ENCODE results near the gene SLC5A6. TPM values are rescaled to one million over a fixed set of nuclear protein-coding genes. Genes with fewer than 3 reads are reported as not detected.
A peak's percentile ranks its signal among the peaks of the same experiment; 100 is the strongest.

Gene SLC5A6
- total RNA-seq, 2 experiments from 2014 or later, result 34.2 to 39.2 TPM

DNA sequence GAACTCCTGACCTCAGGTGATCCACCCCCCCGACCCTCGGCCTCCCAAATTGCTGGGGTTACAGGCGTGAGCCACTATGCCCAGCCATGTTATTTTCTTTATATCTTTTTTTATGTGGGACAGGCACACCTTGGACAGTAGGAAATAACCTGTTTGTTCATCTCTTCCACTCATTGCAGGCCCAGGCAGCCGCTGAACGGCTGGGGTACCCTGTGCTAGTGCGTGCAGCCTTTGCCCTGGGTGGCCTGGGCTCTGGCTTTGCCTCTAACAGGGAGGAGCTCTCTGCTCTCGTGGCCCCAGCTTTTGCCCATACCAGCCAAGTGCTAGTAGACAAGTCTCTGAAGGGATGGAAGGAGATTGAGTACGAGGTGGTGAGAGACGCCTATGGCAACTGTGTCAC lies 13.5 kb upstream of the SLC5A6 start:
- no peaks in the 10 kb centered on the region for H3K27me3 Mint-ChIP-seq
- no peaks in the 10 kb centered on the region for H3K9me3 Mint-ChIP-seq
- H3K27ac Mint-ChIP-seq, result no peak overlapping the region
- H3K4me3 Mint-ChIP-seq, result no peak overlapping the region
- ChIA-PET CTCF (interaction anchor here (0.8 kb wide), 1 partner anchor 54 kb away, joined by 4 read pairs; no protein-coding TSS in a partner anchor), POLR2A (no interaction called here)
- peaks cover 4% of the 10 kb centered on the region for H3K4me1 Mint-ChIP-seq
- H3K36me3 Mint-ChIP-seq (ENCODE audit: low read depth), result peaks cover 54% of the 10 kb centered on the region
- DNase-seq, result no peak

GRCh38 chr2:27223416-27223815 lies 11.3 kb upstream of the SLC5A6 start:
- CTCF ChIA-PET, result interaction anchor here (1.2 kb wide), 2 partner anchors 10 to 18 kb away, joined by 3 read pairs; no protein-coding TSS in a partner anchor

DNA sequence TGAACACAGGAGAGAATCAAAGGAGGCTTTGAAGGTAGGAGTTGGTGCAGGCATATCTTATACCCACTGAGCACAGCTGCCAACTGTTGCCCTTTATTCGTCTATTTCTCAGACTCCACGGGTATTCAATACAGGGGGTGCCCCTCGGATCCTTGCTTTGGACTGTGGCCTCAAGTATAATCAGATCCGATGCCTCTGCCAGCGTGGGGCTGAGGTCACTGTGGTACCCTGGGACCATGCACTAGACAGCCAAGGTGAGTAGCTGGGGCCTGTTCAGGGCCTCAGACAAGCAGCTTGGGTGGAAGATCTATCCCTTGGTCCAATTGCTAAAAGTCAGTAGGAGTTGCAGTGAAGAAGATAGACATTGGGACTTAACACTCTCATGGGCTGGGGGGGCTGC lies 10.3 kb upstream of the SLC5A6 start:
- DNase-seq, result no peak
- H3K9me3 Mint-ChIP-seq, result no peaks in the 10 kb centered on the region
- ChIA-PET CTCF (interaction anchor here (0.6 to 1.2 kb wide), 2 partner anchors 11 to 66 kb away, joined by 3 read pairs; no protein-coding TSS in a partner anchor), POLR2A (no interaction called here)
- no peak overlapping the region for H3K4me3 Mint-ChIP-seq
- H3K4me1 Mint-ChIP-seq, result peaks cover 27% of the 10 kb centered on the region
- no peak overlapping the region for H3K27ac Mint-ChIP-seq
- H3K27me3 Mint-ChIP-seq, result no peaks in the 10 kb centered on the region
- H3K36me3 Mint-ChIP-seq (ENCODE audit: low read depth), result peaks cover 58% of the 10 kb centered on the region

More at GRCh38 chr2:27223416-27223815, 11.3 kb upstream of the SLC5A6 start:
- Mint-ChIP-seq H3K27ac (peak overlapping the region; percentile 36), H3K9me3 (no peaks in the 10 kb centered on the region), H3K36me3 (ENCODE audit: low read depth) (peaks cover 60% of the 10 kb centered on the region), H3K27me3 (no peaks in the 10 kb centered on the region), H3K4me1 (peaks cover 18% of the 10 kb centered on the region), H3K4me3 (no peak overlapping the region)
- no peak for DNase-seq
- POLR2A ChIA-PET, result no interaction called here

DNA sequence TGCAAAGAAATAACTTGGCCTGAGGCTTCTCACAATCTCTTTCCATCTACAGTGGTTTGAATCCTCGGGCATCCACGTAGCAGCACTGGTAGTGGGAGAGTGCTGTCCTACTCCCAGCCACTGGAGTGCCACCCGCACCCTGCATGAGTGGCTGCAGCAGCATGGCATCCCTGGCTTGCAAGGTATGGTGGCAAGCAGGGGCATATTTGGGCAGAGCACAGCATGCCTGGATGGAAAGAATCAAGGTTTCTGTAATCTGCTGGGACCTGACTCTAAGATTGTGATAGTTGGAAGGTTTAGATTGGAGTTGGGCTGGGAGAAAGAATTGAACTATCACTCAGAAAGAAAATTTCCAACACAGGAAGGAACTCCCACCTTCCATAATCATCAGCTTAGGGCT lies 9.1 kb upstream of the SLC5A6 start:
- POLR2A ChIA-PET, result no interaction called here
- Mint-ChIP-seq H3K9me3 (no peaks in the 10 kb centered on the region), H3K27me3 (no peaks in the 10 kb centered on the region), H3K36me3 (ENCODE audit: low read depth) (peaks cover 60% of the 10 kb centered on the region), H3K4me1 (peaks cover 36% of the 10 kb centered on the region), H3K27ac (no peak overlapping the region), H3K4me3 (no peak overlapping the region)
- CTCF ChIA-PET, result interaction anchor here (0.6 kb wide), 1 partner anchor 735 kb away, joined by 4 read pairs; no protein-coding TSS in a partner anchor
- no peak for DNase-seq

- ChIA-PET POLR2A (no interaction called here), CTCF (no interaction called here)
- Mint-ChIP-seq H3K27me3 (no peaks in the 10 kb centered on the region), H3K36me3 (ENCODE audit: low read depth) (peaks cover 61% of the 10 kb centered on the region), H3K4me1 (peaks cover 42% of the 10 kb centered on the region), H3K4me3 (no peak overlapping the region), H3K27ac (no peak overlapping the region), H3K9me3 (no peaks in the 10 kb centered on the region)
- DNase-seq, result no peak
Measured at GRCh38 chr2:27220091-27220490, 8.0 kb upstream of the SLC5A6 start.

DNA sequence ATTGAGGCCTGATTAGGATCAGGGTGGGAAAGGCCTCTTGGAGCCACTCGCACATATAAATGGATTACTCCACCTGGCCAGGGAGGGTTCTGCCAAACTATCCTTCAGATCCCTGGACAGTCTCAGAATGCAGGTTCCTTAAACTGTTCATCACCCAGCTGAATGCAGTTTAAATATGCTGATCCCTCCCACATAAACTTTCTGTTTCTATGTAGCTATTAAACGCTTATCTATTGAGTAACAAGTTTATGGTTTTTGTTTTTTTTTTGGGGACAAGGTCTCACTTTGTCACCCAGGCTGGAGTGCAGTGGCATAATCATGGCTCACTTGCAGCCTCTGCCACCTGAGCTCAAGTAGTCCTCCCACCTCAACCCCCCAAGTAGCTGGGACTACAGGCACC lies 7.0 kb upstream of the SLC5A6 start:
- Mint-ChIP-seq H3K36me3 (ENCODE audit: low read depth) (peaks cover 54% of the 10 kb centered on the region), H3K4me3 (peak overlapping the region; percentile 94), H3K4me1 (peaks cover 46% of the 10 kb centered on the region), H3K9me3 (no peaks in the 10 kb centered on the region), H3K27ac (no peak overlapping the region), H3K27me3 (no peaks in the 10 kb centered on the region)
- POLR2A ChIA-PET, result no interaction called here
- CTCF ChIA-PET, result no interaction called here
- no peak for DNase-seq

DNA sequence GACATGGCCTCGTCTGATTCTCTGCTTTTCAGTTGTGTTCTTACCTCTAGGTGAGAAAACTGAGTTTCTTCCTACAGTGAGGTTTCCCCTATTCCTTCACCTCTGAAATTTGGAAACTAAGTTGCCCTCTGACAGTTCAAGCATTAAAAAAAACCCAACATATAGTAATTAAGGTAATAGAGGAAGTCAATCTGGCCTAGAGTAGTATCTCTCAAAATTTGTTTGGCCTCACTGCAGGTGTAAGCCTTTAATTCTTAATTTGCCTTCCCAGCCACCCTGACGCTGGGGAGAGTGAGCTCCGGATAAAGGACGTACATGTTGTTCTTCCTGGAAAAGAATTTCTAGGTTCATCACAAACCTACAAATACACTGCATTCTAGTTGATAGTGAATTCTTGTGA lies 6.5 kb upstream of the SLC5A6 start:
- H3K4me3 Mint-ChIP-seq, result peak overlapping the region; percentile 94
- POLR2A ChIA-PET, result no interaction called here

GRCh38 chr2:27217173-27218121 lies 5.4 kb upstream of the SLC5A6 start, which contains the start of gene CAD:
Gene CAD (plus strand): TSS chr2:27217369. CDS start chr2:27217552, 183 bp downstream.
- H3K9me3 Mint-ChIP-seq, result no peaks in the 10 kb centered on the region
- H3K4me1 Mint-ChIP-seq, result peaks cover 58% of the 10 kb centered on the region
- POLR2A ChIA-PET, result interaction anchor here (0.7 kb wide), 1 partner anchor 85 kb away, joined by 3 read pairs; no protein-coding TSS in a partner anchor
- H3K4me3 Mint-ChIP-seq, result peak within 1 kb of the TSS; percentile 94
- peak; percentile 88 for DNase-seq
- CTCF ChIA-PET, result interaction anchor here (0.6 to 1.0 kb wide), 4 partner anchors 14 to 183 kb away, joined by 3 read pairs; no protein-coding TSS in a partner anchor
- H3K27ac Mint-ChIP-seq, result peak within 1 kb of the TSS; percentile 96
- H3K27me3 Mint-ChIP-seq, result no peaks in the 10 kb centered on the region
- peaks cover 51% of the 10 kb centered on the region for H3K36me3 Mint-ChIP-seq (ENCODE audit: low read depth)

More for the DNA sequence above, 6.5 kb upstream of the SLC5A6 start:
- CTCF ChIA-PET, result interaction anchor here (1.0 kb wide), 1 partner anchor 28 kb away, joined by 3 read pairs; no protein-coding TSS in a partner anchor
- peaks cover 57% of the 10 kb centered on the region for H3K36me3 Mint-ChIP-seq (ENCODE audit: low read depth)
- H3K9me3 Mint-ChIP-seq, result no peaks in the 10 kb centered on the region
- H3K27me3 Mint-ChIP-seq, result no peaks in the 10 kb centered on the region
- DNase-seq, result no peak
- peaks cover 49% of the 10 kb centered on the region for H3K4me1 Mint-ChIP-seq
- H3K27ac Mint-ChIP-seq, result peak overlapping the region; percentile 96

DNA sequence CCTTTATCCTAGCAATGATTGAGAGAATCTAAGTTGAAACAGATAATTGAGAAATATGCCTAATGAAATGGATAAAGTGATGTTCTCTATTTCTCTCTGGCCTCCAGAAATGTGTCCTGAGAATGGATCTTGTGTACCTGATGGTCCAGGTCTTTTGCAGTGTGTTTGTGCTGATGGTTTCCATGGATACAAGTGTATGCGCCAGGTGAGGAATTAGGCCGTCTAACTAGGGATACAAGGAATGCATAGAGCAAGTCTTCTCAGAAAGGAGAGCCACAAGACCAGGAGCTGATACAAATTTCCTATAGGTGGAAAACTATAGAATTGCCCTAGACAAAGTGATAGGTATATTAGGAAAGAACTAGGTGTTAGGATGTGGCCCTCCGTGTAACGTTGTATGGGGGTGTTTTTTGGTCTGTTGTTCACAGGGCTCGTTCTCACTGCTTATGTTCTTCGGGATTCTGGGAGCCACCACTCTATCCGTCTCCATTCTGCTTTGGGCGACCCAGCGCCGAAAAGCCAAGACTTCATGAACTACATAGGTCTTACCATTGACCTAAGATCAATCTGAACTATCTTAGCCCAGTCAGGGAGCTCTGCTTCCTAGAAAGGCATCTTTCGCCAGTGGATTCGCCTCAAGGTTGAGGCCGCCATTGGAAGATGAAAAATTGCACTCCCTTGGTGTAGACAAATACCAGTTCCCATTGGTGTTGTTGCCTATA lies 4.5 kb upstream of the SLC5A6 start:
- peaks cover 58% of the 10 kb centered on the region for H3K4me1 Mint-ChIP-seq
- no peaks in the 10 kb centered on the region for H3K27me3 Mint-ChIP-seq
- no peaks in the 10 kb centered on the region for H3K9me3 Mint-ChIP-seq
- H3K27ac Mint-ChIP-seq, result peak overlapping the region; percentile 96
- DNase-seq, result no peak
- ChIA-PET CTCF (interaction anchor here (0.7 kb wide), 1 partner anchor 13 kb away, joined by 3 read pairs; no protein-coding TSS in a partner anchor), POLR2A (interaction anchor here (0.7 kb wide), 1 partner anchor 86 kb away, joined by 3 read pairs; no protein-coding TSS in a partner anchor)
- peaks cover 47% of the 10 kb centered on the region for H3K36me3 Mint-ChIP-seq (ENCODE audit: low read depth)
- peak overlapping the region; percentile 94 for H3K4me3 Mint-ChIP-seq

GRCh38 chr2:27214941-27215340 lies 2.9 kb upstream of the SLC5A6 start:
- ChIA-PET CTCF (no interaction called here), POLR2A (no interaction called here)
- Mint-ChIP-seq H3K4me1 (peaks cover 58% of the 10 kb centered on the region), H3K36me3 (ENCODE audit: low read depth) (peaks cover 39% of the 10 kb centered on the region), H3K27me3 (no peaks in the 10 kb centered on the region), H3K4me3 (no peak overlapping the region), H3K27ac (no peak overlapping the region), H3K9me3 (no peaks in the 10 kb centered on the region)
- DNase-seq, result no peak

DNA sequence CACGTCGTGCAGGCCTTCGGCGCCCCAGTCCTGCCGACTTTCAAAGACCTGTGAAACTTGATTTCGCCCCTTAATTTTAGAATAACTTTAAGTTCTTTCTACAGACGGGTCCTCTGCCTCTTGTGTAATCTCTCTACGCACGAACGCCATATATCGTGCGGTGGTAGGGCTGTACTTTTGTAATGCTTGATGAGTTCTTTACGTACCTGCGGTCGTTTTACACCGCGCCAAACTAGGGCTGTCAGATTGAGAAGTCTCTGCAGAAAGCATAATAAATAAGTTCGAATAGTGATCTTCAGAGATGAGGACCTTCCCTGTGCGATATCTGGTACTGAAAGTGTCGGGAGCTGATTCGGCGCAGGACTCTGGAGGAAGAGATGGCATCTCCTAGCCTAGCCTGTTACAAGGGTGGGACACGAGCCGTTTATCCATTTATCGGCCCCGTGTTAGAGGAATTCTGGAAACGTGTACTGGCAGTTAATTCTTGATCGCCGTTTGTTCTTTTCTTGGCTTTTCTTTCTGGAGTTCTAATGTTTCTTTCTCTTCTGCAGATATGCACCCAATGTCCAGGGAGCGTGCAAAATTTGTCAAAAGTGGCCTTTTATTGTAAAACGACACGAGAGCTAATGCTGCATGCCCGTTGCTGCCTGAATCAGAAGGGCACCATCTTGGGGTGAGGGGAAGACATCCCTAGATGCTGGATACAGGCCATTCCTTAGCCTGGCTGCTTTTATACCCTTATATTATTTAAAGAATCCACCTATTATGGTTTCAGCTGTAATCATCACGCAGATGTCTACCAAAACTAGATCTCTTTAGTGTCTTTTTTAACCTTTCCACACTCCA lies 781 bp upstream of the SLC5A6 start:
- peak overlapping the region; percentile 100 for H3K27ac Mint-ChIP-seq
- no peaks in the 10 kb centered on the region for H3K27me3 Mint-ChIP-seq
- POLR2A ChIA-PET, result interaction anchor here (1.4 kb wide), 1 partner anchor 79 kb away, joined by 3 read pairs; the partner anchor contains the start of gene PREB
- H3K9me3 Mint-ChIP-seq, result no peaks in the 10 kb centered on the region
- peak overlapping the region; percentile 95 for H3K4me3 Mint-ChIP-seq
- CTCF ChIA-PET, result interaction anchor here (0.7 kb wide), 1 partner anchor 90 kb away, joined by 3 read pairs; no protein-coding TSS in a partner anchor
- peak; percentile 68 for DNase-seq
- H3K36me3 Mint-ChIP-seq (ENCODE audit: low read depth), result peaks cover 35% of the 10 kb centered on the region
- H3K4me1 Mint-ChIP-seq, result peaks cover 57% of the 10 kb centered on the region
